Epithelial cell of proximal tubule (primary cell): ENCODE measurements around the gene ALDH7A1. TPM values are rescaled to one million over a fixed set of nuclear protein-coding genes. Genes with fewer than 3 reads are reported as not detected.
"Not testable (repeated sequence)": the region's sequence is repeated elsewhere in the genome, so short reads cannot be mapped to it uniquely, and the experiment has no call there.

Experiments used
- DNase-seq: peaks from one replicate; pipeline ENCODE4 v3.0.0-alpha.2; 2011; ENCODE audit warnings: low read depth
- H3K4me3 ChIP-seq: 2 replicates; pipeline ENCODE4 v1.5.1; 2011; ENCODE audit warnings: low read depth, mild to moderate bottlenecking, low read length
- total RNA-seq: library from RNA; depleted of rRNA; stranded (reverse); fragments of >200 nt; gene quantifications from 2 replicates; pipeline ENCODE4 v1.2.3, GENCODE V29; 2015
- TF ChIP-seq, protein P1 (sequence below): conservative IDR thresholded peaks from 2 replicates; pipeline ENCODE4 v1.5.1; 2012; ENCODE audit warnings: low read depth, mild to moderate bottlenecking, low read length

ALDH7A1 gene
- total RNA-seq, 1 donor from 2014 or later = 25.4 TPM

DNA sequence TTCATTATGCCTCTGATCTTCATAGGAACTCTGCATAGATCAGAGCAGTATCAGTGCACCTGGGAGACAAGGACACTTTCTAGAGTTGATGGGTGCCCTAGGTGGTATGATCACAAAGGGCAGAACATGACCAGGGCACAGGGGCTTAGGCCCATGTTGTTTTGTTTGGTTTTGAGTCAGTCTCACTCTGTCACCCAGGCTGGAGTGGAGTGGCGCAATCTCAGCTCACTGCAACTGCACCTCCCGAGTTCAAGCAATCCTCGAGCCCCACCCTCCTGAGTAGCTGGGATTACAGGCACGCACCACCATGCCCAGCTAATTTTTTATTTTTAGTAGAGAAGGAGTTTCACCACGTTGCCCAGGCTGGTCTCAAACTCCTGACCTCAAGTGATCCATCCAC lies 17.6 kb downstream of the ALDH7A1 start:
- TF ChIP-seq, protein P1, sequence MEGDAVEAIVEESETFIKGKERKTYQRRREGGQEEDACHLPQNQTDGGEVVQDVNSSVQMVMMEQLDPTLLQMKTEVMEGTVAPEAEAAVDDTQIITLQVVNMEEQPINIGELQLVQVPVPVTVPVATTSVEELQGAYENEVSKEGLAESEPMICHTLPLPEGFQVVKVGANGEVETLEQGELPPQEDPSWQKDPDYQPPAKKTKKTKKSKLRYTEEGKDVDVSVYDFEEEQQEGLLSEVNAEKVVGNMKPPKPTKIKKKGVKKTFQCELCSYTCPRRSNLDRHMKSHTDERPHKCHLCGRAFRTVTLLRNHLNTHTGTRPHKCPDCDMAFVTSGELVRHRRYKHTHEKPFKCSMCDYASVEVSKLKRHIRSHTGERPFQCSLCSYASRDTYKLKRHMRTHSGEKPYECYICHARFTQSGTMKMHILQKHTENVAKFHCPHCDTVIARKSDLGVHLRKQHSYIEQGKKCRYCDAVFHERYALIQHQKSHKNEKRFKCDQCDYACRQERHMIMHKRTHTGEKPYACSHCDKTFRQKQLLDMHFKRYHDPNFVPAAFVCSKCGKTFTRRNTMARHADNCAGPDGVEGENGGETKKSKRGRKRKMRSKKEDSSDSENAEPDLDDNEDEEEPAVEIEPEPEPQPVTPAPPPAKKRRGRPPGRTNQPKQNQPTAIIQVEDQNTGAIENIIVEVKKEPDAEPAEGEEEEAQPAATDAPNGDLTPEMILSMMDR = no peak
- DNase-seq = no peak
- H3K4me3 ChIP-seq = no peak overlapping the region

DNA sequence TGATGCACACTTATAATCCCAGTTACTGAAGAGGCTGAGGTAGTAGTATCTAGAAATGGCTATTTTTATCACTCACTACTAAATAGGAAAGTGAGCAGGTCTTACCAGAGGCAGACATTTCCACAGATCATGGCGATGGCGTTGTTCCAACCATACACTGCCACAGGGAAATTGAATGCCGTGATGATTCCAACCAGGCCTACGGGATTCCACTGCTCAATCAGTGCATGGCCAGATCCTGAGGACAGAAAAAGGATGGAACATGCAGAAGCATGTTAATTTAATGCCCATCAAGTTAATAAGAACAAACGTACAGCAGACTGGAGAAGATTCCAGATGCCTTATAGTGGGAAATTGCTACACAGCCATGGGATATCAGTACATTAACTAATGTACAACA lies 18.0 kb downstream of the ALDH7A1 start:
- no peak overlapping the region for H3K4me3 ChIP-seq
- TF ChIP-seq, protein P1 = no peak
- DNase-seq = no peak

- no peak overlapping the region for H3K4me3 ChIP-seq
- no peak for DNase-seq
- TF ChIP-seq, protein P1 = no peak
Measured at GRCh38 chr5:126575644-126576043, 19.4 kb downstream of the ALDH7A1 start.

GRCh38 chr5:126568206-126568755 lies 26.7 kb downstream of the ALDH7A1 start:
- H3K4me3 ChIP-seq = no peak overlapping the region
- TF ChIP-seq, protein P1 = no peak
- no peak for DNase-seq

DNA sequence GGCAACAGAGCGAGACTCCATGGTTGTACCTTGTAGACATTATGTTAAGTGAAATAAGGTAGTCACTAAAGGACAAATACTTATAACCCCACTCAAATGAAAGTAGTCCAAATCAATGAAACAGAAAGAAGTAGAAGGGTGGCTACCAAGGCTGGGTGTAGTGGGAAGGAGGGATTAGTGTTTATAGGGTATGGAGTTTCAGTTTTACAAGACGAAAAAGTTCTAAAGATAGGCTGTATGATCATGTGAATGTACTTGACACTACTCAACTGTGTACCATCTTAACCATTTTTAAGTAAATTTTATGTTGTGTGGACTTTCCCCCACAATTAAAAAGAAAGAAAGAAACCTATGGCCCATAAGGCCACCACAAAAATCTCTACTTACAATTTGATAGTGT lies 32.2 kb downstream of the ALDH7A1 start:
- no peak for DNase-seq

DNA sequence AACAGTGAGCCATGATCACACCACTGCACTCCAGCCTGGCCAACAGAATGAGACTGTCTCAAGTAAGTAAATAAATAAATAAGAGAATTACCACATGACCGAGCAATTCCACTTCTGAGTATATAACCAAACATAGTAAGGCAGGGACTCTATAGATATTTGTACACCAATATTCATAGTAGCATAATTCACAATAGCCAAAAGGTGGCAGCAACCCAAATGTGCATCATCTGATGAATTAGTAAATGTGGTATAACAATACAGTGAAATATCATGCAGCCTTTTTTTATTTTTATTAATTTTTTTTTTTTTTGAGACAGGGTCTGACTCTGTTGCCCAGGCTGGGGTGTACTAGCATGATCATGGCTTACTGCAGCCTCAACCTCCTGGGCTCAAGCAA lies 33.1 kb downstream of the ALDH7A1 start:
- TF ChIP-seq, protein P1 = no peak
- no peak overlapping the region for H3K4me3 ChIP-seq
- DNase-seq = no peak

More for the DNA sequence above, 32.2 kb downstream of the ALDH7A1 start:
- TF ChIP-seq, protein P1 = no peak
- no peak overlapping the region for H3K4me3 ChIP-seq

GRCh38 chr5:126555101-126555500 lies 39.9 kb downstream of the ALDH7A1 start:
- H3K4me3 ChIP-seq, DNase-seq: not testable (repeated sequence)
